K562 (cell line): ENCODE data around the gene XIRP2. TPM values are rescaled to one million over a fixed set of nuclear protein-coding genes. Genes with fewer than 3 reads are reported as not detected.

Experiments
- ATAC-seq: fragments of 200-7000 bp; cut with Tn5 transposase; 3 replicates; pipeline ENCODE4 v1.9.1; 2020; ENCODE audit warnings: moderate library complexity
- BruUV-seq: library from RNA; stranded (reverse); fragments of 400-500 nt; replicated peaks from 2 replicates; lab custom pipeline; 2021; lab: Mats Ljungman, UMichigan
- CTCF ChIA-PET: fragments of 300-600 bp; formaldehyde crosslinking; extraction: SDS; loops from one replicate; lab custom pipeline; 2021; ENCODE audit warnings: low intra/inter-chr PET ratio; lab: Yijun Ruan, JAX
- POLR2A ChIA-PET: fragments of 300-600, 350-650 bp; sonication (Branson Sonifier 250); formaldehyde crosslinking; extraction: SDS; loops from one replicate; lab custom pipeline; 2021; ENCODE audit warnings: antibody characterized with exemption, inconsistent platforms; lab: Yijun Ruan, JAX
- DNase-seq, 4 experiments: peaks; one replicate each; pipeline versions ENCODE4 v3.0.0 to v3.0.0-alpha.2; 2011 to 2018; ENCODE audit warnings: low spot score in 3 of 4, mixed read lengths in 3 of 4; ENCODE audit errors: extremely low read depth in 1 of 4
- FAIRE-seq: peaks from 2 replicates; lab custom pipeline; 2011; peaks lifted over from hg19 to GRCh38; lab: Jason Lieb, UNC
- H2AFZ ChIP-seq: 2 replicates; pipeline ENCODE4 v1.6.0; 2011; ENCODE audit warnings: low read depth, low read length, control low read depth, inconsistent platforms
- H3K27ac ChIP-seq: fragments of 200-600 bp; 3 replicates; pipeline ENCODE4 v1.8.0; 2011; ENCODE audit warnings: low read depth, mild to moderate bottlenecking, control low read depth, inconsistent platforms, low read length, moderate library complexity, mixed read lengths; ENCODE audit errors: extremely low read depth
- H3K27me3 ChIP-seq, 2 experiments: fragments of 300-600 bp in 1 of 2; 2 replicates in 1 of 2; 3 replicates in 1 of 2; pipeline versions ENCODE4 v1.6.0 to v1.8.0; 2011; ENCODE audit warnings: inconsistent platforms in 2 of 2, low read length in 2 of 2, mild to moderate bottlenecking in 1 of 2, mixed read lengths in 1 of 2, moderate library complexity in 1 of 2; ENCODE audit not compliant: control insufficient read depth in 2 of 2, insufficient read depth in 2 of 2
- H3K36me3 ChIP-seq: fragments of 300-600 bp; 3 replicates; pipeline ENCODE4 v1.8.0; 2011; ENCODE audit warnings: mild to moderate bottlenecking, low read length, inconsistent platforms; ENCODE audit not compliant: control insufficient read depth, insufficient read depth
- H3K4me1 ChIP-seq, 2 experiments: fragments of 200-600 bp in 1 of 2; replicated peaks in 1 of 2; 2 replicates in 1 of 2; 3 replicates in 1 of 2; pipeline versions ENCODE4 v1.5.1 to v1.8.0; 2011; ENCODE audit warnings: inconsistent platforms in 2 of 2, low read length in 2 of 2, mild to moderate bottlenecking in 1 of 2, mixed read lengths in 1 of 2, moderate library complexity in 1 of 2; ENCODE audit not compliant: control insufficient read depth in 2 of 2, insufficient read depth in 2 of 2
- H3K4me2 ChIP-seq: 2 replicates; pipeline ENCODE4 v1.6.1; 2011; ENCODE audit warnings: low read length, control low read depth, inconsistent platforms, mixed read lengths; ENCODE audit not compliant: insufficient read depth
- H3K4me3 ChIP-seq: fragments of 200-600 bp; sonication (generic), shearing (Covaris generic); 2 replicates; pipeline ENCODE4 v1.5.1; 2016; ENCODE audit warnings: control low read depth, inconsistent platforms
- H3K79me2 ChIP-seq: fragments of 200-600 bp; 3 replicates; pipeline ENCODE4 v1.8.0; 2011; ENCODE audit warnings: low read length, inconsistent platforms; ENCODE audit not compliant: control insufficient read depth, insufficient read depth
- H3K9ac ChIP-seq, 2 experiments: 2 replicates each; pipeline versions ENCODE4 v1.6.0 to v1.6.1; 2011; ENCODE audit warnings: low read depth in 2 of 2, low read length in 2 of 2, control low read depth in 1 of 2, inconsistent platforms in 1 of 2, mild to moderate bottlenecking in 1 of 2, mixed read lengths in 1 of 2; ENCODE audit not compliant: insufficient read depth in 1 of 2
- H3K9me1 ChIP-seq: one replicate; pipeline ENCODE4 v1.6.0; 2011; ENCODE audit warnings: inconsistent platforms, mild to moderate bottlenecking, low read length, moderate library complexity; ENCODE audit not compliant: control insufficient read depth, insufficient read depth
- H3K9me3 ChIP-seq: replicated peaks from 2 replicates; pipeline ENCODE4 v1.5.1; 2011; ENCODE audit warnings: low read depth, low read length, inconsistent platforms; ENCODE audit not compliant: control insufficient read depth, insufficient read depth
- H4K20me1 ChIP-seq: replicated peaks from 2 replicates; pipeline ENCODE4 v1.6.1; 2011; ENCODE audit warnings: low read length, inconsistent platforms, mixed read lengths; ENCODE audit not compliant: control insufficient read depth, insufficient read depth
- BMI1 ChIP-seq: fragments of 150-350 bp; IDR thresholded peaks from 2 replicates; pipeline ENCODE4 v1.6.1; 2014; ENCODE audit warnings: low read length
- ETV1 ChIP-seq: fragments of 450-650 bp; conservative IDR thresholded peaks from 2 replicates; pipeline ENCODE4 v1.6.1; 2016; ENCODE audit warnings: missing genetic modification characterization, control low read depth, low read depth, missing compliant biosample characterization
- GATAD2A ChIP-seq: fragments of 450-650 bp; IDR thresholded peaks from 2 replicates; pipeline ENCODE4 v1.6.1; 2017
- IFI16 ChIP-seq: fragments of 250-450 bp; sonication (Bioruptor Pico); IDR thresholded peaks from 2 replicates; pipeline ENCODE4 v2.1.2; 2022; ENCODE audit warnings: mild to moderate bottlenecking, inconsistent platforms
- KDM2B ChIP-seq: fragments of 250-450 bp; sonication (Bioruptor Pico); IDR thresholded peaks from 2 replicates; pipeline ENCODE4 v1.8.0; 2021; ENCODE audit warnings: mild to moderate bottlenecking, moderate library complexity
- LEF1 ChIP-seq: fragments of 450-650 bp; IDR thresholded peaks from 2 replicates; pipeline ENCODE4 v1.6.1; 2016; ENCODE audit warnings: mild to moderate bottlenecking
- MTA3 ChIP-seq: fragments of 450-650 bp; formaldehyde crosslinking; IDR thresholded peaks from 2 replicates; pipeline ENCODE4 v1.6.1; 2017; ENCODE audit warnings: mild to moderate bottlenecking, borderline replicate concordance
- NFYB ChIP-seq: IDR thresholded peaks from 2 replicates; pipeline ENCODE4 v1.6.1; 2011; ENCODE audit warnings: mild to moderate bottlenecking, moderate library complexity; ENCODE audit not compliant: insufficient read length; ENCODE audit errors: extremely low read depth
- PBX2 ChIP-seq, 2 experiments: IDR thresholded peaks in 1 of 2; conservative IDR thresholded peaks in 1 of 2; 2 replicates each; pipeline ENCODE4 v1.6.1; 2016; ENCODE audit warnings: low read depth in 2 of 2, mild to moderate bottlenecking in 1 of 2, missing compliant biosample characterization in 1 of 2, missing genetic modification characterization in 1 of 2, moderate library complexity in 1 of 2
- POU5F1 ChIP-seq: fragments of 150-350 bp; IDR thresholded peaks from 2 replicates; pipeline ENCODE4 v1.6.1; 2014; ENCODE audit warnings: borderline replicate concordance, low read length, low read depth, mild to moderate bottlenecking; ENCODE audit not compliant: partially characterized antibody
- XRCC3 ChIP-seq: fragments of 450-650 bp; IDR thresholded peaks from 2 replicates; pipeline ENCODE4 v1.6.1; 2017; ENCODE audit warnings: mild to moderate bottlenecking, moderate library complexity
- ZBED1 ChIP-seq: IDR thresholded peaks from 2 replicates; pipeline ENCODE4 v1.6.1; 2014
- ZNF79 ChIP-seq: fragments of 250-450 bp; sonication (Bioruptor Pico); IDR thresholded peaks from 2 replicates; pipeline ENCODE4 v1.4.0; 2020; ENCODE audit warnings: low read depth, mild to moderate bottlenecking, moderate library complexity
- ZZZ3 ChIP-seq: fragments of 450-650 bp; IDR thresholded peaks from 2 replicates; pipeline ENCODE4 v1.6.1; 2016; ENCODE audit warnings: antibody characterized with exemption, mild to moderate bottlenecking, moderate library complexity
- WGBS: fragments of 100-300 bp; shearing (Covaris generic); methylation state at CpG from one replicate; pipeline ENCODE4 v1.1.6; 2016; ENCODE audit warnings: low coverage, mixed read lengths; ENCODE audit not compliant: insufficient coverage; ENCODE audit errors: missing lambda C conversion rate; 5-methylcytosine and 5-hydroxymethylcytosine counted together
- in situ Hi-C: fragments of 300-500 bp; cut with MboI; formaldehyde crosslinking; loops from 4 replicates; pipeline ENCODE4 v1.15.0; 2018; ENCODE audit warnings: inconsistent platforms, mixed read lengths
- intact Hi-C: fragments of 100-400 bp; cut with micrococcal nuclease; formaldehyde crosslinking; loops from 2 replicates; pipeline ENCODE4 v1.14.2; 2022
- polyA plus RNA-seq, 8 experiments: library from polyadenylated mRNA; depleted of rRNA in 4 of 8; stranded (reverse) in 5 of 8; unstranded in 3 of 8; fragments of >200 nt; fragmentation: Nextera tagmentation in 2 of 8; fragmentation: Illumina TruSeq in 1 of 8; extraction: Ambion mirVana in 2 of 8; extraction: Trizol in 1 of 8; gene quantifications; 2 replicates each; pipeline versions ENCODE4 v1.2.1 to v1.2.3, GENCODE V29; 2011 to 2014; ENCODE audit warnings: inconsistent platforms in 1 of 8, missing spikeins in 1 of 8
- total RNA-seq, 7 experiments: library from RNA; depleted of rRNA in 6 of 7; stranded (reverse); fragments of >200 nt in 6 of 7; fragmentation: Illumina TruSeq in 2 of 7; extraction: Trizol in 2 of 7; gene quantifications; 2 replicates each; pipeline versions ENCODE4 v1.2.1 to v1.2.3, GENCODE V29; 2011 to 2021; ENCODE audit warnings: low replicate concordance in 1 of 7
- TF ChIP-seq, protein P1 (sequence below): IDR thresholded peaks from 2 replicates; pipeline ENCODE4 v1.6.1; 2011; ENCODE audit not compliant: insufficient read length; ENCODE audit errors: extremely low read depth

The XIRP2 gene
- total and polyA plus RNA-seq, 9 of the 15 experiments (the other 6 are each of a cell fraction or from before 2014, with no cell fraction given), result 0.04 to 0.10 (median 0.04) TPM; not detected in 2

DNA sequence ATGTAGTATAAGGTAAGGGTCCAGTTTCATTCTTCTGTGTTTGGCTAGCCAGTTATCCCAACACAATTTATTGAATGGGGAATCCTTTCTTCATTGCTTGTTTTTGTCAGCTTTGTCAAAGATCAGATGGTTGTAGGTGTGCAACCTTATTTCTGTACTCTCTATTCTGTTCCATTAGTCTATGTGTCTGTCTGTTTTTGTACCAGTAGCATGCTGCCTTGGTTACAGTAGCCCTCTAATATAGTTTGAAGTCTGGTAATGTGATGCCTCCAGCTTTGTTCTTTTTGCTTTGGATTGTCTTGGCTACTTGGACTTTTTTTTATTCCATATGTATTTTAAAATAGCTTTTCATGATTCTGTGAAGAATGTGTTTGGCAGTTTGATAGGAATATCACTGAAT is 222.1 kb downstream of the XIRP2 start:
- no TSS peak for BruUV-seq

DNA sequence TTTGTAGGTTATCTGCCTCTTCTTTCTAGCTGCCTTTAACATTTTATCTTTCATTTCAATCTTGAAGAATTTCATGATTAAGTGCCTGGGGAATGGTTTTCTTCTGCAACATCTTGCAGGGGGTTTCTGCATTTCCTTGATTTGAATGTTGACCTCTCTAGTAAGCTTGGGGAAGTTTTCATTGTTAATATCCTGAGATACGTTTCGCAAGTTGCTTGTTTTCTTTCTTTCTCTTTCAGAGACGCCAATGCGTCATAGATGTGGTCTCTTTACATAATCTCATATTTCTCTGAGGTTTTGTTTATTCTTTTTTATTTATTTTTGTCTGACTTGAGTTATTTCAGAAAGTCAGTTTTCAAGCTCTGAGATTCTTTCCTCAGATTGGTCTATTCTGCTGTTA is 225.7 kb downstream of the XIRP2 start:
- H3K27ac ChIP-seq, result no peak overlapping the region
- no peak overlapping the region for H3K9ac ChIP-seq
- no peak overlapping the region for H2AFZ ChIP-seq
- no peak overlapping the region for H3K4me3 ChIP-seq
- no peaks in the 10 kb centered on the region; the same call in 1 of the 2 replicates for H3K9me3 ChIP-seq
- ATAC-seq, result no peak
- no TSS peak for BruUV-seq
- no peak for FAIRE-seq
- 1% methylated on average over 4 of the region's 4 CpGs for WGBS
- in situ Hi-C loops, result no loop called here
- H3K27me3 ChIP-seq, result no peaks in the 10 kb centered on the region
- ChIA-PET POLR2A (no interaction called here), CTCF (no interaction called here)
- H4K20me1 ChIP-seq, result no peaks in the 10 kb centered on the region
- H3K4me2 ChIP-seq, result no peak overlapping the region
- DNase-seq, result no peak
- no peaks in the 10 kb centered on the region for H3K79me2 ChIP-seq
- intact Hi-C loops, result no loop called here
- no peaks in the 10 kb centered on the region for H3K4me1 ChIP-seq
- no peaks in the 10 kb centered on the region for H3K36me3 ChIP-seq
- H3K9me1 ChIP-seq, result no peaks in the 10 kb centered on the region
- TF ChIP-seq BMI1 (no peak), KDM2B (CRISPR knock-in tag) (no peak), PBX2 (CRISPR knock-in tag; IDR thresholded peaks at IDR 0.05; ENCODE audit: low read depth) (no peak), PBX2 (tag; conservative IDR thresholded peaks at IDR 0.05; ENCODE audit: low read depth) (no peak), LEF1 (no peak), NFYB (no peak), XRCC3 (no peak), ZBED1 (no peak), ZNF79 (no peak), GATAD2A (no peak), ZZZ3 (no peak), IFI16 (CRISPR knock-in tag) (no peak), POU5F1 (no peak), MTA3 (no peak)
- TF ChIP-seq, protein P1, sequence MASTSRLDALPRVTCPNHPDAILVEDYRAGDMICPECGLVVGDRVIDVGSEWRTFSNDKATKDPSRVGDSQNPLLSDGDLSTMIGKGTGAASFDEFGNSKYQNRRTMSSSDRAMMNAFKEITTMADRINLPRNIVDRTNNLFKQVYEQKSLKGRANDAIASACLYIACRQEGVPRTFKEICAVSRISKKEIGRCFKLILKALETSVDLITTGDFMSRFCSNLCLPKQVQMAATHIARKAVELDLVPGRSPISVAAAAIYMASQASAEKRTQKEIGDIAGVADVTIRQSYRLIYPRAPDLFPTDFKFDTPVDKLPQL, result no peak

More for the DNA sequence above, 222.1 kb downstream of the XIRP2 start:
- H3K4me2 ChIP-seq, result no peak overlapping the region
- in situ Hi-C loops, result no loop called here
- H3K4me1 ChIP-seq, result no peaks in the 10 kb centered on the region
- no peak overlapping the region for H3K4me3 ChIP-seq
- ATAC-seq (no peak), DNase-seq (no peak), FAIRE-seq (no peak)
- H3K9me3 ChIP-seq, result no peaks in the 10 kb centered on the region; the same call in 1 of the 2 replicates
- no peak overlapping the region for H3K9ac ChIP-seq
- CTCF ChIA-PET, result no interaction called here
- POLR2A ChIA-PET, result interaction anchor here (0.6 kb wide), 1 partner anchor 678 kb away, joined by 3 read pairs; no protein-coding TSS in a partner anchor
- no peak overlapping the region for H2AFZ ChIP-seq
- no peaks in the 10 kb centered on the region for H3K79me2 ChIP-seq
- no peaks in the 10 kb centered on the region for H3K36me3 ChIP-seq
- no peaks in the 10 kb centered on the region for H3K27me3 ChIP-seq
- no peak for TF ChIP-seq ETV1
- TF ChIP-seq, all 486 proteins: peak for 0
- Histone ChIP-seq H4K20me1 (no peaks in the 10 kb centered on the region), H3K27ac (no peak overlapping the region), H3K9me1 (no peaks in the 10 kb centered on the region)
- intact Hi-C loops, result no loop called here
